Effector memory CD8-positive, alpha-beta T cell (primary cell): ENCODE data around the gene TBC1D22A.
A peak's percentile ranks its signal among the peaks of the same experiment; 100 is the strongest.

Experiments used
- ATAC-seq: fragments of 150-1000 bp; cut with Tn5 transposase; replicated peaks from 2 replicates; pipeline ENCODE4 v1.10.0; 2021; ENCODE audit warnings: mild to moderate bottlenecking, moderate library complexity
- DNase-seq, 3 experiments: peaks; one replicate each; pipeline ENCODE4 v3.0.0; 2021
- H3K27ac Mint-ChIP-seq, 2 donors: one replicate each; pipeline ENCODE4 v1.8.0; 2022; ENCODE audit warnings: mild to moderate bottlenecking in 2 of 2, mixed read lengths in 2 of 2, moderate library complexity in 2 of 2
- H3K27me3 Mint-ChIP-seq, 2 donors: one replicate each; pipeline ENCODE4 v1.8.0; 2022; ENCODE audit warnings: mixed read lengths in 2 of 2
- H3K36me3 Mint-ChIP-seq: one replicate; pipeline ENCODE4 v1.8.0; 2022; ENCODE audit warnings: mild to moderate bottlenecking, moderate library complexity, mixed read lengths; ENCODE audit not compliant: insufficient read depth
- H3K4me1 Mint-ChIP-seq, 2 donors: one replicate each; pipeline ENCODE4 v1.8.0; 2022; ENCODE audit warnings: low read depth in 2 of 2, mixed read lengths in 2 of 2
- H3K4me3 Mint-ChIP-seq, 2 donors: one replicate each; pipeline ENCODE4 v1.8.0; 2022; ENCODE audit warnings: mild to moderate bottlenecking in 2 of 2, mixed read lengths in 2 of 2, moderate library complexity in 2 of 2
- H3K9me3 Mint-ChIP-seq, 2 donors: one replicate each; pipeline ENCODE4 v1.8.0; 2022; ENCODE audit warnings: mixed read lengths in 2 of 2

Gene TBC1D22A

DNA sequence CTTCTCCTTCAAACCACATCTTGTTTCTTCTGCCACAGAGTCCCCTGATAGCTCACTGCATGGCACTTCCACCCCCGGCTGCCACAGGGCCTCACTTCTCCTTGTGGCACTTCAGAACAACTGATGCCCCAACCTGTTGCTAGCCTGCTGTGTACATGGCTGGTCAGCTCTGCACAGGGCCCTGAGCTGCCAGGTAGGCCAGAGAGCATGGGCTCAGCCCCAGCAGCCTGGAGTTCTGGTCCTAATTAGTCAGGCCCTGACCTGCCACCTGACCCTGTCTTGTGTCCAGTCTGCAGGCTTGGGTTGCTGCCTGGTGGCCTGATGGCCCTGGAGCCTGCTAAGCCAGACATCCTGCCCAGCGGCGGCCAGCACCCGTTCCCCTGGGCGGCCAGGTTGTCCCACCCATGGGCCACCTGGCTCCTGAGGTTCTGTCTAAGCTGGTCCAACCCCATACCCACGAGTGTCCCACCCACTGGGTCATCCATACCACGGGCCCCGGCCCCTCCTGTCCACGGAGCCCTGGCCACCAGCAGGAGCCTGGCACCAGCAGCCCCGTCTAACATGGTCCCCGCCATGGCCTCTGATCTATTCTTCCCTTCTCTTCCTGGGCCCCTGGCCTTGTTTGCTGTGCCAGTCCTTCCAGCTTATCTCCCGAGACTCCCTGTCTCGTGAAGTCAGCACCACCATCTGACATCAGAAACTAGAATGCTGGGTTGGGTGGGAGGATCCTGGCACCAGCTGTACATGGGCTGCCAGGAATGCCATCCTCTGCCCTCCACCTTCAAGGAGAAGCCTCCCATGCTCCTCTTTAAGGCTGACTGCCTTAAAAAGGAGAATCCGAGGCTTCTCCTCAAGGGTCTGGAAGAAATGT lies 21.3 kb upstream of the TBC1D22A start:
- Mint-ChIP-seq H3K4me1 (peaks cover 20 to 27% of the 10 kb centered on the region in 2 donors), H3K9me3 (no peaks in the 10 kb centered on the region), H3K4me3 (no peak overlapping the region), H3K27me3 (no peaks in the 10 kb centered on the region), H3K27ac (peak overlapping the region in 1 of 2 donors; percentile 85), H3K36me3 (peaks cover 30% of the 10 kb centered on the region)
- no peak for DNase-seq
- ATAC-seq: no peak

- DNase-seq: no peak
Measured at GRCh38 chr22:46741974-46742519, 20.4 kb upstream of the TBC1D22A start.

DNA sequence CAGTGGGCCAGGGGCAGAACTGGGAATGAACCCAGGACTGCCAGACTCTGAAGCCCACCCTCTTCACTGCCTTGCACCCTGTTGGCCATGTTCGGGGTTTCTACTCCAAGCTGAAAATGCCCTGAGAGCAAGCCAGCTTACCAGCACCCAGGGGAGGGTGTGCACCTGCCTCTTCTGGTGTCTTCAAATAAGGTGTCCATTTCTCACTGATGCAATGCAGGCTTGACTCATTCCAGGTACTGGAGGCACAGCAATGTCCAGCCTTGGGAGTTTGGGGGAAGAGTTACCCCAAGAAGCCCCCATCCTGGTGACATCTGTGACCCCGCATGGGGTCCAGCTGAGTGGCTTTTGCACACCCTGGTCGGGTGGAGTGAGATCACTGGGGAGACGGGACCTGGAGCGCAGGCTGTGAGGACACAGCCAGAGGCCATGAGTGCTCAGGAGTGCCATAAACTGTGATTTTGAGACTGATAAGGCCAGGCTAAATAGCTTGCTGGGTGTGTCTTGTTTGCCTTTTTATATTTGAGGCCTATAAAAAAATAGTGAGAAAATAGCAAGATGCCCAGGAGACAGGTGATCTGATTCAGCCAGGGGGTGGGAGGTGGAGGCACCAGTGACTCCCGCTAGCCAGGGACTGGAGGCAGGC lies 19.8 kb upstream of the TBC1D22A start:
- Mint-ChIP-seq H3K4me1 (peaks cover 9 to 15% of the 10 kb centered on the region in 2 donors), H3K9me3 (no peaks in the 10 kb centered on the region), H3K36me3 (peaks cover 17% of the 10 kb centered on the region), H3K27ac (peak overlapping the region in 1 of 2 donors; percentile 89), H3K27me3 (no peaks in the 10 kb centered on the region), H3K4me3 (no peak overlapping the region)
- ATAC-seq: no peak
- no peak for DNase-seq

More at GRCh38 chr22:46741974-46742519, 20.4 kb upstream of the TBC1D22A start:
- Mint-ChIP-seq H3K36me3 (peaks cover 21% of the 10 kb centered on the region), H3K4me1 (peaks cover 13 to 19% of the 10 kb centered on the region in 2 donors), H3K27me3 (no peaks in the 10 kb centered on the region), H3K9me3 (no peaks in the 10 kb centered on the region), H3K27ac (no peak overlapping the region), H3K4me3 (no peak overlapping the region)
- ATAC-seq: no peak

DNA sequence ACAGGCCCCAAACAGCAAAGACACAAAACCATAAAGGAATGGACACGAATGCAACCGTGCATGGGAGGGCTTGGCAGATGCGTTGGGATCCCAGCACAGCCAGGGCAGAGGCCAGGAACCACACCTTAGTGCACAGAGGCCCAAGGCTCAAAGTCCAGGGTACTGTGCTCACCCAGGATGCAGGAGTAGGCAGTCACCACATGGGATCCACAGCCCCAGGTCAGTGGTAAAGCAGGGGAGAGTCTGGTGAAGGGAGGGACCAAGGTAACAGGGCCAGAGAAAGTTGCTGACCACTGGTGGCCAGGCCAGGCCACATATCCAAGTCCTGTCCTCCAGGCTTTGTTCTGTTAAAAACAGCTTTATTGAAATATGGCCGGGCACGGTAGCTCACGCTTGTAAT lies 17.9 kb upstream of the TBC1D22A start:
- H3K27me3 Mint-ChIP-seq: no peaks in the 10 kb centered on the region
- H3K9me3 Mint-ChIP-seq: no peaks in the 10 kb centered on the region
- DNase-seq: no peak
- no peak overlapping the region for H3K4me3 Mint-ChIP-seq
- no peak for ATAC-seq
- H3K27ac Mint-ChIP-seq: no peak overlapping the region
- H3K36me3 Mint-ChIP-seq: peaks cover 7% of the 10 kb centered on the region
- peaks cover 10 to 16% of the 10 kb centered on the region in 2 donors for H3K4me1 Mint-ChIP-seq

GRCh38 chr22:46746192-46746591 lies 16.3 kb upstream of the TBC1D22A start:
- H3K27me3 Mint-ChIP-seq: no peaks in the 10 kb centered on the region
- no peaks in the 10 kb centered on the region for H3K9me3 Mint-ChIP-seq
- DNase-seq: no peak
- ATAC-seq: no peak
- H3K27ac Mint-ChIP-seq: peak overlapping the region in 1 of 2 donors; percentile 60
- H3K4me1 Mint-ChIP-seq: peaks cover 24 to 27% of the 10 kb centered on the region in 2 donors
- no peak overlapping the region for H3K4me3 Mint-ChIP-seq
- peaks cover 6% of the 10 kb centered on the region for H3K36me3 Mint-ChIP-seq

DNA sequence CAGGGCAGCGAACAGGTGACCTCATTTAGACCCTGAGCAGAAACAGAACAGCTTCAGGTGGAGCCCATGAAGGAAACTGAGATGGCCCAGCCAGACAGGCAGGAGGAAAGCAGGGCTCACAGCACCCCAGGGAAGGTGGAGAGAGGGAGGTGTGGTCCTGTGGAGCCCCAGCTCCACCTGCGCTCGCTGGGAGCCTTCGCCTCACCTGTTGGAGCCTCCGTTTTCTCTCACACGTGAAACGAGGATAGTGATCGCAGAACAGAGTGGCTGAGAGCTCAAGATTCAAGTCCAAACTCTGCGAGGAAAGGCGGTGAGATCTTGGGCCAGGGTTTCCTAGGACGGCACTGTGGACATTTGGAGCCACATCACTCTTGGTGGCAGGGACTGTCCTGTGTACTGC lies 15.8 kb upstream of the TBC1D22A start:
- no peak overlapping the region for H3K4me3 Mint-ChIP-seq
- peaks cover 26 to 27% of the 10 kb centered on the region in 2 donors for H3K4me1 Mint-ChIP-seq
- no peaks in the 10 kb centered on the region for H3K9me3 Mint-ChIP-seq
- no peak for DNase-seq
- peak overlapping the region in 1 of 2 donors; percentile 60 for H3K27ac Mint-ChIP-seq
- no peaks in the 10 kb centered on the region for H3K27me3 Mint-ChIP-seq
- peaks cover 6% of the 10 kb centered on the region for H3K36me3 Mint-ChIP-seq
- no peak for ATAC-seq

- H3K36me3 Mint-ChIP-seq: peaks cover 6% of the 10 kb centered on the region
- H3K27me3 Mint-ChIP-seq: no peaks in the 10 kb centered on the region
- DNase-seq (no peak), ATAC-seq (no peak)
- no peak overlapping the region for H3K27ac Mint-ChIP-seq
- H3K4me3 Mint-ChIP-seq: no peak overlapping the region
- H3K9me3 Mint-ChIP-seq: no peaks in the 10 kb centered on the region
- peaks cover 26% of the 10 kb centered on the region in 2 donors for H3K4me1 Mint-ChIP-seq
Measured at GRCh38 chr22:46747646-46748045, 14.8 kb upstream of the TBC1D22A start.

DNA sequence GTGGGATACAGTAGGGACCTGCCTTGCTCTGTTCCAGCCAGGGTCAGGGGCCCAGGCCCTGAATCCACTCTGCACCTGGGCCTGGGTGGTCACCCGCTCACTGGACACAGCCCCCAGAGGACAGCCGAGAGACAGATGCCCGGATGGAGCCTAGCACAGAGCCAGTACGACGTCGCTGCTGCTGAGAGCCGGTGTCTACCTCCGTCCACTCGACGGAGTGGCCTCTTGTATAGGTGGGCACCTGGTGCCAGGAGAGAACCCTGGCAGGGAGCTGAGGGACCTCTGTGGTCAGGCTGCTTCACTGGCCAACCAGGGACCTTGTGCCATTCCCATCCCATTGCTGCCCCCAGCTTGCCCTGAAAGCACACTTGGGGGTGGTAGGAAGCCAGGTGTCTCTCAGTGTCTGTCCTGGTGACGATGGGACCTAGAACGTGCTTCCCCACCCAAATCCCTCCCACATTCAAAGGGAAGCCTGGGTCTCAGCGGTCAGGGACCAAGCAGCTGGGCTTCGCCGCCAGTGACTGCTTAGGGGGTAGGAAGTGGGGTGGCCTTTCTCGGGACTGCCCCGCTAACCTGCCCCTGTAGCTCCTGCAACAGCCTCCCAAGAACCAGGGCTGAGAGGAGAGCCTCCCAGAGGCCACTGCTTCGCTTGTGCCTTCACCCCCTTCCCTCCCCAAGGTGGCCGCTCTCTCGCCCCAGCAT lies 14.1 kb upstream of the TBC1D22A start:
- no peaks in the 10 kb centered on the region for H3K27me3 Mint-ChIP-seq
- peak overlapping the region; percentile 79 to 81 for H3K4me3 Mint-ChIP-seq
- ATAC-seq (no peak), DNase-seq (no peak)
- H3K36me3 Mint-ChIP-seq: peaks cover 6% of the 10 kb centered on the region
- peaks cover 25 to 26% of the 10 kb centered on the region in 2 donors for H3K4me1 Mint-ChIP-seq
- peak overlapping the region; percentile 99 for H3K27ac Mint-ChIP-seq
- no peaks in the 10 kb centered on the region for H3K9me3 Mint-ChIP-seq

DNA sequence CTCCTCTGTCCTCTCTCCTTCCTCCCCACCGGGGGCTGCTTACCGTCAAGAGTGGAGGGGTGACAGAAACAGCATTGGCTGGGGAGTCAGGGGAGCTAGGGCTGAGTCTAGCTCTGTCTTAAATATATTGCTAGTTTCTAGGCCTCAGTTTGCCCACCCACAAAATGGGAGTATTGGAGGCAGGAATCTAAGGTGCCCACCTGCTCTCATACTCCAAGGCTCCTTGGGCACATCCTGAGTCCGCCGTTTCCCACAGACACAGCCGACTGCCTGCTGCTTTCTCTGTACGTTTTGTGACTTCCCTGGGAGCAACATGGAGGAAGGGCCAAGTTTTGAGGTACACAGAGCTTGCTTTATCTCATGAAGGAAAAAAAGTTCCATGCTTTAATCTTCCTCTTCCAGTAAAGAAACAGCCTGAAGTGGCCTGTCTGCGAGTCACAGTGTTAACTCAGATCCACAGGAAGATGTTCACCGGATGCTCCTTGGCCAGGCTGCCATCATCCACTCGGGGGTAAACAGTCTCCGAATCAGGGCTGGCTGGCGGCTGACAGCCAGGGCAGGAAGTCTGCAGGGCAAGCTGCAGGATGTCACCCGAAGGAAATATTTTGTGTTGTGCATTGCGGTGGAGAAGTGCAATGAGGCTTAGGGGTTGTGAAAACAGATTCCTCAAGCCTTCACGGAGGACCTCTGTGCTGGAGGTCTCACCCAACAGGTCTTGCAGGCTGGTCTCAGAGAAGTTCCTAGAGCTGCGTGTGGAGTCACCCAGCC lies 13.4 kb upstream of the TBC1D22A start:
- Mint-ChIP-seq H3K27me3 (no peaks in the 10 kb centered on the region), H3K36me3 (peaks cover 6% of the 10 kb centered on the region), H3K27ac (peak overlapping the region; percentile 99), H3K9me3 (no peaks in the 10 kb centered on the region), H3K4me3 (peak overlapping the region; percentile 79 to 81), H3K4me1 (peaks cover 26% of the 10 kb centered on the region in 2 donors)
- ATAC-seq: peak; percentile 92
- peak; percentile 56 to 64 (median 62) for DNase-seq

DNA sequence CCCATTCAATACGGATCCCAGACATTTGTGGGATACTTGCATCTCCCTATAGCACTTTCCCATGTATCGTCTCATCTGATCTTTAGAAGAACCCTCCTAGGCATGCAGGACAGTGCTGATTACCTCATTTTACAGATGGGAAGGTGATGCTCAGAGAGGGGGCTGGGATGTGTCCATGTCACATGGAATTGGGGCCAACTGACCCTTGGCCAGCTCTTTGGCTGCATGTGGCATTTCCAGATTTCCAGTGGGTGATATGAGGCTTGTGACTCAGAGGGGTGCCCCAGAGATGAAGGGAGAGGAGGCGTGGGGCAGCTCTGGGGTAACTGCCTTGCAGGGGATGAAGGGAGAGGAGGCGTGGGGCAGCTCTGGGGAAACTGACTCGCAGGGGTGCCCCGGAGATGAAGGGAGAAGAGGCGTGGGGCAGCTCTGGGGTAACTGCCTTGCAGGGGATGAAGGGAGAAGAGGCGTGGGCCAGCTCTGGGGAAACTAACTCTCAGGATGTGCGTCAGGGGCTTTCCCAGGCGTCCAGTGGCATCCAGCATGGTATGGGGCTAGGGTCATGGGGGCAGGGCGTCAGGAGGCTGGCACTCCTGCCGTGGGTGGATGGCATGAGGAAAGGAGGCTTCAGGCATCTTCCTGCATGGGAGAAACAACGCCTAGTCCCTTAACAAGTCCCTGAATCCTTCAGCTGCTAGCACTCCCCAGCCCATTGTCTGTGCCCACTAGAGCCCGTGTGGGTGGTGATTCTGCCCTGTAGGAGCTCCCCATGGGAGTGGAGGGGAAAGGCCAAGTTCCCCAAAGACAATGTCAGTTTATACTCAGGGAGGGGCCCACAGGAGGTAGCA lies 12.5 kb upstream of the TBC1D22A start:
- no peak for DNase-seq
- Mint-ChIP-seq H3K36me3 (peaks cover 6% of the 10 kb centered on the region), H3K27ac (peak overlapping the region; percentile 99), H3K27me3 (no peaks in the 10 kb centered on the region), H3K9me3 (no peaks in the 10 kb centered on the region), H3K4me3 (peak overlapping the region; percentile 79 to 81), H3K4me1 (peaks cover 26 to 31% of the 10 kb centered on the region in 2 donors)
- peak; percentile 31 for ATAC-seq

DNA sequence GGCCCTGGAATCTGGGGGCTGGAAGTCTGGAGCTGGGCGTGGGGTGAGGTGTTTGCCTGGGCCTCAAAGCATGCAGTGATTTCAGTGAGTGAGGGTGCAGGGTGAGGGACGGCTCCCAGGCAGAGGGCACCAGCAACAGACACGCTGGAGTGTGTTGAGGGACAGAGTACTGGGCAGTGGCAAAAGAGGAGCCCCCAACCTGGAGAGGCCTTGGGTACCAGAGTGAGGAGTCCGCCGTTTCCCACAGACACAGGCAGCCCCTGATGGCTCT lies 12.0 kb upstream of the TBC1D22A start:
- Mint-ChIP-seq H3K4me3 (peak overlapping the region in 1 of 2 donors; percentile 81), H3K4me1 (peaks cover 26 to 32% of the 10 kb centered on the region in 2 donors), H3K27ac (peak overlapping the region; percentile 99), H3K9me3 (no peaks in the 10 kb centered on the region), H3K27me3 (no peaks in the 10 kb centered on the region), H3K36me3 (peaks cover 6% of the 10 kb centered on the region)
- DNase-seq (no peak), ATAC-seq (no peak)

DNA sequence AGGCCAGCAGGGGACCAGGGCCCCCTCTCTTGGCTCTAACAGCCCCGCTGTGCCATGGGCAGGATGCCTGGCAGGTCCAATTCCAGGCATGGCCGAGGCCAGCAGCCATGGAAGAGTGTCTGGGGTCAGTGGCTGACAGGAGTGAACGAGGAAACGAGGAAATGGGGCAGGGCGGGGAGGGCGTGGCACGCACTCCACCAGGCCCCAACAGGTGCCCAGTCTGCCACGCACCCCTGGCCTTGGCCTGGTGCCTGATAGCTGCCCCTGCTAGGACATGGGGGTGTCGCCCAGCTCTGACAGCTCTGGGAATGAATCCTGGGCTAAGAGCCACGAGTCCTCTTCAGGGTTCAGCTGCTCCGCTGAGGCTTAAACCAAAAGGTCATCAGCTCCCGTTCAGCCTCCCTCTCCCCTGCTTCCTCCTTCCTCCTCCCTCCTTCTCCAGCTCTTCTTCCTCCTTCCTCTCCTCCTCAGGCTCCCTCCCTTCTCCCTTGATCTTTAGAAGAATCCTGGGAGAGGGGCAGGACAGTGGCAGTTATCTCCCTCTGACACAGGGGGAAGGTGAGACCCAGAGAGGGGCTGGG lies 11.5 kb upstream of the TBC1D22A start:
- no peaks in the 10 kb centered on the region for H3K9me3 Mint-ChIP-seq
- peak overlapping the region; percentile 99 for H3K27ac Mint-ChIP-seq
- peaks cover 26 to 32% of the 10 kb centered on the region in 2 donors for H3K4me1 Mint-ChIP-seq
- DNase-seq: no peak
- peaks cover 6% of the 10 kb centered on the region for H3K36me3 Mint-ChIP-seq
- ATAC-seq: no peak
- no peaks in the 10 kb centered on the region for H3K27me3 Mint-ChIP-seq
- peak overlapping the region in 1 of 2 donors; percentile 81 for H3K4me3 Mint-ChIP-seq
